AG09309 (cell line): ENCODE measurements around the gene DHX57.

Source experiments
- DNase-seq: peaks from one replicate; pipeline ENCODE4 v3.0.0-alpha.2; 2010; ENCODE audit warnings: low read depth
- H3K4me3 ChIP-seq: 2 replicates; pipeline ENCODE4 v1.5.1; 2011; ENCODE audit warnings: mild to moderate bottlenecking, low read depth, low read length, moderate library complexity; ENCODE audit not compliant: control insufficient read depth
- CTCF ChIP-seq: IDR thresholded peaks from 2 replicates; pipeline ENCODE4 v1.5.1; 2011; ENCODE audit warnings: mild to moderate bottlenecking, low read depth, low read length, inconsistent platforms; ENCODE audit not compliant: insufficient read depth, control insufficient read depth; ENCODE audit errors: missing control alignments

DHX57 gene

GRCh38 chr2:38747819-38748218, 127.9 kb downstream of the DHX57 start:
- no peak for TF ChIP-seq CTCF
- no peak overlapping the region for H3K4me3 ChIP-seq
- DNase-seq, result no peak
